Kidney epithelial cell (primary cell): ENCODE data around the gene IDH3A. TPM values are rescaled to one million over a fixed set of nuclear protein-coding genes. Genes with fewer than 3 reads are reported as not detected.

Experiments
- DNase-seq: peaks from one replicate; pipeline ENCODE4 v3.0.0-alpha.2; 2010; ENCODE audit warnings: low read depth
- H3K27me3 ChIP-seq: 2 replicates; pipeline ENCODE4 v1.6.0; 2011; ENCODE audit warnings: low read length; ENCODE audit not compliant: control insufficient read depth, insufficient read depth
- H3K36me3 ChIP-seq: 2 replicates; pipeline ENCODE4 v1.5.1; 2011; ENCODE audit warnings: low read length; ENCODE audit not compliant: control insufficient read depth, insufficient read depth
- H3K4me3 ChIP-seq: 2 replicates; pipeline ENCODE4 v1.5.1; 2011; ENCODE audit warnings: low read depth, mild to moderate bottlenecking, control low read depth, low read length
- CTCF ChIP-seq: IDR thresholded peaks from 2 replicates; pipeline ENCODE4 v1.5.1; 2011; ENCODE audit warnings: mild to moderate bottlenecking, moderate library complexity, low read length, control low read depth, inconsistent platforms; ENCODE audit not compliant: insufficient read depth, poor library complexity, severe bottlenecking
- total RNA-seq: library from RNA; depleted of rRNA; stranded (reverse); fragments of >200 nt; gene quantifications from 2 replicates; pipeline ENCODE4 v1.2.3, GENCODE V29; 2015

IDH3A gene
- total RNA-seq, 1 donor from 2014 or later = 60.4 TPM

- TF ChIP-seq CTCF = no peak
- no peak overlapping the region for H3K4me3 ChIP-seq
- H3K36me3 ChIP-seq = no peaks in the 10 kb centered on the region
- no peak for DNase-seq
- H3K27me3 ChIP-seq = no peaks in the 10 kb centered on the region
These were observed 45.6 kb upstream of the IDH3A start for GRCh38 chr15:78103406-78104118.

GRCh38 chr15:78104119-78104479 is 45.1 kb upstream of the IDH3A start:
- no peak for DNase-seq
- no peak for TF ChIP-seq CTCF
- H3K36me3 ChIP-seq = no peaks in the 10 kb centered on the region
- no peaks in the 10 kb centered on the region for H3K27me3 ChIP-seq
- no peak overlapping the region for H3K4me3 ChIP-seq

- Histone ChIP-seq H3K27me3 (no peaks in the 10 kb centered on the region), H3K4me3 (no peak overlapping the region), H3K36me3 (no peaks in the 10 kb centered on the region)
- DNase-seq = no peak
- TF ChIP-seq CTCF = no peak
These were observed 44.3 kb upstream of the IDH3A start for GRCh38 chr15:78104566-78105475.

GRCh38 chr15:78105476-78106241 is 43.5 kb upstream of the IDH3A start:
- H3K27me3 ChIP-seq = no peaks in the 10 kb centered on the region
- TF ChIP-seq CTCF = no peak
- no peak for DNase-seq
- H3K4me3 ChIP-seq = no peak overlapping the region
- H3K36me3 ChIP-seq = no peaks in the 10 kb centered on the region

GRCh38 chr15:78107471-78107870 is 41.7 kb upstream of the IDH3A start:
- TF ChIP-seq CTCF = no peak
- no peaks in the 10 kb centered on the region for H3K27me3 ChIP-seq
- H3K36me3 ChIP-seq = no peaks in the 10 kb centered on the region
- no peak for DNase-seq
- H3K4me3 ChIP-seq = no peak overlapping the region
